Measurements from ENCODE around the gene ITPKC.

The ITPKC gene

DNA sequence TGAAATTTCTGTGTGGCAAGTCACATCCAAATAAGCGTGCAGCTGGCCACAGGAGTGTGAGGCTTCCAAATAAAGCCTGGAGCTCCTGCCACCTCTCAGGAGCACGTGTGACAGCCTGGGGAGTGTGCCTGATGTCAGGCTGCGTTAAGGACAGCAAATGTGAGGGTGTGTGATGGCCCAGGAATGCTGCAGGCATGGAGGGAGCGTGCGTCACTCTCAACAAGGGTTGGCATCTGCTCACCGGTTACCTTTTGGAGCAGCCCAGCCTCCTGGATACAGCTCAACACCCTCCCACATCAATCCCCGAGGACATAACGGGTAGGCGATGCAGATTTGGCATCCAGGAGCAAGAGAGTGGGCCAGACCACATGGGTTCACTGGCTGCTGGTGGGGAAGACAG, 45.5 kb upstream of the ITPKC start:
- no peaks in the 10 kb centered on the region for H3K4me1 ChIP-seq (ENCODE audit: insufficient read depth, low read length)
- H3K27me3 ChIP-seq (ENCODE audit: insufficient read depth, low read length, poor library complexity), result no peaks in the 10 kb centered on the region
- no peaks in the 10 kb centered on the region for H4K20me1 ChIP-seq (ENCODE audit: insufficient read depth, low read length)
- H3K79me2 ChIP-seq (ENCODE audit: insufficient read depth, low read length), result no peaks in the 10 kb centered on the region
- H3K4me2 ChIP-seq (ENCODE audit: insufficient read depth, low read length), result no peak overlapping the region
- H3K9me3 ChIP-seq (ENCODE audit: insufficient read depth, low read length, severe bottlenecking), result peaks cover 5% of the 10 kb centered on the region
- no peak overlapping the region for H2AFZ ChIP-seq (ENCODE audit: low read depth, low read length)
- H3K36me3 ChIP-seq (ENCODE audit: insufficient read depth, low read length), result peaks cover 52% of the 10 kb centered on the region
- no peak overlapping the region for H3K4me3 ChIP-seq (ENCODE audit: low read depth in 1 of 2, low read length in 2 of 2)
- TF ChIP-seq EZH2 (IDR thresholded peaks at IDR 0.05; ENCODE audit: borderline replicate concordance, low read depth, low read length, severe bottlenecking), result no peak
- TF ChIP-seq, protein P1, sequence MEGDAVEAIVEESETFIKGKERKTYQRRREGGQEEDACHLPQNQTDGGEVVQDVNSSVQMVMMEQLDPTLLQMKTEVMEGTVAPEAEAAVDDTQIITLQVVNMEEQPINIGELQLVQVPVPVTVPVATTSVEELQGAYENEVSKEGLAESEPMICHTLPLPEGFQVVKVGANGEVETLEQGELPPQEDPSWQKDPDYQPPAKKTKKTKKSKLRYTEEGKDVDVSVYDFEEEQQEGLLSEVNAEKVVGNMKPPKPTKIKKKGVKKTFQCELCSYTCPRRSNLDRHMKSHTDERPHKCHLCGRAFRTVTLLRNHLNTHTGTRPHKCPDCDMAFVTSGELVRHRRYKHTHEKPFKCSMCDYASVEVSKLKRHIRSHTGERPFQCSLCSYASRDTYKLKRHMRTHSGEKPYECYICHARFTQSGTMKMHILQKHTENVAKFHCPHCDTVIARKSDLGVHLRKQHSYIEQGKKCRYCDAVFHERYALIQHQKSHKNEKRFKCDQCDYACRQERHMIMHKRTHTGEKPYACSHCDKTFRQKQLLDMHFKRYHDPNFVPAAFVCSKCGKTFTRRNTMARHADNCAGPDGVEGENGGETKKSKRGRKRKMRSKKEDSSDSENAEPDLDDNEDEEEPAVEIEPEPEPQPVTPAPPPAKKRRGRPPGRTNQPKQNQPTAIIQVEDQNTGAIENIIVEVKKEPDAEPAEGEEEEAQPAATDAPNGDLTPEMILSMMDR (IDR thresholded peaks at IDR 0.05; ENCODE audit: borderline replicate concordance, extremely low read depth, low read length, poor library complexity, severe bottlenecking), result no peak
- H3K9ac ChIP-seq (ENCODE audit: low read depth, low read length), result no peak overlapping the region
- DNase-seq (no peak), ATAC-seq (ENCODE audit: insufficient read depth, low read depth) (no peak)
- H3K27ac ChIP-seq (ENCODE audit: low read length), result no peak overlapping the region

DNA sequence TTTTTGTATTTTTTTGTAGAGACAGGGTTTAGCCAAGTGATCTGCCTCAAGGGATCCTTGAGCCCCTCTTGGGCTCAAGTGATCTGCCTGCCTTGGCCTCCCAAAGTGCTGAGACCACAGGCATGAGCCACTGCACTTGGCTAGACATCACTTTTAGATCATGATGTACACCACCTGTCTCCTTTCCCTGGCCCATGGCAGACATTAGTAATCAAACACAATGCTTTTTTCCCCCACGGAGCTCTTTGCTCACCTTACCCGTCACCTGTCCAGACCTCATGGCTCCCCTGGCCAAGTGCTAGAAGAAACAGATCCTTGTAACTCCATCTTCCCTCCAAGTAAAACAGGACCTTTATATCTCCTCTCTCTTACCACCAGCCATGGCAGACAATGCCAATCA, 44.9 kb upstream of the ITPKC start:
- Histone ChIP-seq H3K4me2 (ENCODE audit: insufficient read depth, low read length) (no peak overlapping the region), H3K27me3 (ENCODE audit: insufficient read depth, low read length, poor library complexity) (no peaks in the 10 kb centered on the region), H3K4me1 (ENCODE audit: insufficient read depth, low read length) (no peaks in the 10 kb centered on the region), H3K27ac (ENCODE audit: low read length) (no peak overlapping the region), H3K9me3 (ENCODE audit: insufficient read depth, low read length, severe bottlenecking) (peaks cover 5% of the 10 kb centered on the region), H2AFZ (ENCODE audit: low read depth, low read length) (no peak overlapping the region), H3K79me2 (ENCODE audit: insufficient read depth, low read length) (no peaks in the 10 kb centered on the region), H3K4me3 (ENCODE audit: low read depth in 1 of 2, low read length in 2 of 2) (no peak overlapping the region), H4K20me1 (ENCODE audit: insufficient read depth, low read length) (no peaks in the 10 kb centered on the region), H3K36me3 (ENCODE audit: insufficient read depth, low read length) (peaks cover 53% of the 10 kb centered on the region), H3K9ac (ENCODE audit: low read depth, low read length) (no peak overlapping the region)
- ATAC-seq (ENCODE audit: insufficient read depth, low read depth) (no peak), DNase-seq (no peak)
- TF ChIP-seq EZH2 (IDR thresholded peaks at IDR 0.05; ENCODE audit: borderline replicate concordance, low read depth, low read length, severe bottlenecking), result no peak
- TF ChIP-seq, protein P1 (IDR thresholded peaks at IDR 0.05; ENCODE audit: borderline replicate concordance, extremely low read depth, low read length, poor library complexity, severe bottlenecking), result no peak

DNA sequence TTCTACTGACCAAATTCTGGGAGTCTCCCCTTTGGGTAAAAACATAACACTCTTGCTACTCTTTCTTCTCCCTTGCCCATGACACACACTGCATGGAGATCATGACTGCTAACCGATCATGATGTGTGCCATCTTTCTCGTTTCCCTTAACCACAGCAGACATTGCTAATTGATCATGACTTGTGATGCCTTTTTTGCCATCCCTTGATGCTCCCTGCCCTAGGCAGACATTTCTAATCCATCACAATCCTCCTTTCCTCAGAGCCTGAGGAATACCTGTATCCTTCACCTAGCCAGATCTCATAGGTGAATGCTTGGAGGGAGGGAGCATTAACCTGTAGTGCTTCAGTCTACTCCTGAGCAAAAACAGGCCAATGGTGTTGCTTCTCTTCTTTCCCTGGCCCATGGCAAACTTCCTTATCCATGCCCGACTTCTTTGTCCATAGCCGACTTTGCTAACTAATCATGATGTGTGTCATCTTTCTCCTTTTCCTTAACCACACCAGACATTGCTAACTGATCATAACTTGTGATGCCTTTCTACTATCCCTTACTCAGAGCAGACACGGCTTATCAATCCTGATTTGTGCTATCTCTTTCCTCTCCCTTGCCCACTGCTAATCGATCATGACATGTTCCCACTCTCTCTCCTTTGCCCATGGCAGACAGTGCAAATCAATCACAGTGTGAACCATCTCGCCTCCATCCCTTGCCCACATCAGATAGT, 44.2 kb upstream of the ITPKC start:
- H3K27me3 ChIP-seq (ENCODE audit: insufficient read depth, low read length, poor library complexity), result no peaks in the 10 kb centered on the region
- H3K4me3 ChIP-seq (ENCODE audit: low read depth in 1 of 2, low read length in 2 of 2), result no peak overlapping the region
- DNase-seq (no peak), ATAC-seq (ENCODE audit: insufficient read depth, low read depth) (no peak)
- no peak overlapping the region for H2AFZ ChIP-seq (ENCODE audit: low read depth, low read length)
- H3K9ac ChIP-seq (ENCODE audit: low read depth, low read length), result no peak overlapping the region
- no peak overlapping the region for H3K27ac ChIP-seq (ENCODE audit: low read length)
- no peaks in the 10 kb centered on the region for H3K79me2 ChIP-seq (ENCODE audit: insufficient read depth, low read length)
- H3K4me2 ChIP-seq (ENCODE audit: insufficient read depth, low read length), result no peak overlapping the region
- H4K20me1 ChIP-seq (ENCODE audit: insufficient read depth, low read length), result no peaks in the 10 kb centered on the region
- peaks cover 5% of the 10 kb centered on the region for H3K9me3 ChIP-seq (ENCODE audit: insufficient read depth, low read length, severe bottlenecking)
- H3K36me3 ChIP-seq (ENCODE audit: insufficient read depth, low read length), result peaks cover 58% of the 10 kb centered on the region
- TF ChIP-seq EZH2 (IDR thresholded peaks at IDR 0.05; ENCODE audit: borderline replicate concordance, low read depth, low read length, severe bottlenecking), result no peak
- TF ChIP-seq, protein P1 (IDR thresholded peaks at IDR 0.05; ENCODE audit: borderline replicate concordance, extremely low read depth, low read length, poor library complexity, severe bottlenecking), result no peak
- no peaks in the 10 kb centered on the region for H3K4me1 ChIP-seq (ENCODE audit: insufficient read depth, low read length)
